Endothelial cell (in vitro differentiated cells): ENCODE data around the gene TTC7B. TPM values are rescaled to one million over a fixed set of nuclear protein-coding genes. Genes with fewer than 3 reads are reported as not detected.

Experiments
- DNase-seq: peaks from one replicate; pipeline ENCODE4 v3.0.0; 2021; ENCODE audit warnings: low spot score
- H3K27ac Mint-ChIP-seq: one replicate; pipeline ENCODE4 v1.8.0; 2021; ENCODE audit warnings: mixed read lengths, inconsistent platforms; ENCODE audit not compliant: unreplicated experiment
- H3K27me3 Mint-ChIP-seq: one replicate; pipeline ENCODE4 v1.8.0; 2021; ENCODE audit warnings: mild to moderate bottlenecking, moderate library complexity, mixed read lengths, inconsistent platforms; ENCODE audit not compliant: unreplicated experiment
- H3K36me3 Mint-ChIP-seq: one replicate; pipeline ENCODE4 v1.8.0; 2021; ENCODE audit warnings: mild to moderate bottlenecking, low read depth, mixed read lengths, inconsistent platforms; ENCODE audit not compliant: unreplicated experiment
- H3K4me1 Mint-ChIP-seq: one replicate; pipeline ENCODE4 v1.8.0; 2021; ENCODE audit warnings: mild to moderate bottlenecking, mixed read lengths, inconsistent platforms; ENCODE audit not compliant: unreplicated experiment
- H3K4me3 Mint-ChIP-seq: one replicate; pipeline ENCODE4 v1.8.0; 2021; ENCODE audit warnings: mild to moderate bottlenecking, mixed read lengths, inconsistent platforms; ENCODE audit not compliant: unreplicated experiment
- H3K9me3 Mint-ChIP-seq: one replicate; pipeline ENCODE4 v1.8.0; 2021; ENCODE audit warnings: mixed read lengths, inconsistent platforms; ENCODE audit not compliant: unreplicated experiment
- CTCF ChIP-seq: fragments of 200-600 bp; sonication (generic); IDR thresholded peaks from one replicate; pipeline ENCODE4 v1.5.0; 2021; ENCODE audit warnings: antibody characterized with exemption; ENCODE audit not compliant: unreplicated experiment
- total RNA-seq: library from RNA; stranded (reverse); fragmentation: NEBNext Ultra II Directional; extraction: Animal tissue kit (Norgen Biotek cat#: 25700); gene quantifications from one replicate; pipeline ENCODE4 v1.2.1, GENCODE V29; 2021; ENCODE audit not compliant: unreplicated experiment

TTC7B gene
- total RNA-seq, 1 donor from 2014 or later: 93.5 TPM

- Mint-ChIP-seq H3K9me3 (no peaks in the 10 kb centered on the region), H3K27ac (no peak overlapping the region), H3K27me3 (peaks cover 3% of the 10 kb centered on the region), H3K4me1 (peaks cover 3% of the 10 kb centered on the region), H3K36me3 (peaks cover 32% of the 10 kb centered on the region), H3K4me3 (no peak overlapping the region)
- no peak for DNase-seq
- TF ChIP-seq CTCF: no peak
These were observed 155.2 kb downstream of the TTC7B start for GRCh38 chr14:90660865-90661570.

- no peaks in the 10 kb centered on the region for H3K9me3 Mint-ChIP-seq
- peaks cover 3% of the 10 kb centered on the region for H3K27me3 Mint-ChIP-seq
- no peak for DNase-seq
- H3K4me1 Mint-ChIP-seq: peaks cover 3% of the 10 kb centered on the region
- peak overlapping the region; percentile 12 for H3K27ac Mint-ChIP-seq
- peaks cover 33% of the 10 kb centered on the region for H3K36me3 Mint-ChIP-seq
- H3K4me3 Mint-ChIP-seq: peak overlapping the region; percentile 12
- TF ChIP-seq CTCF: no peak
These were observed 157.1 kb downstream of the TTC7B start for GRCh38 chr14:90659156-90659555.

GRCh38 chr14:90658541-90658967 is 157.7 kb downstream of the TTC7B start:
- no peak for TF ChIP-seq CTCF
- Mint-ChIP-seq H3K27me3 (peaks cover 3% of the 10 kb centered on the region), H3K36me3 (peaks cover 33% of the 10 kb centered on the region), H3K4me3 (no peak overlapping the region), H3K9me3 (no peaks in the 10 kb centered on the region), H3K4me1 (peaks cover 3% of the 10 kb centered on the region), H3K27ac (no peak overlapping the region)
- no peak for DNase-seq

- Mint-ChIP-seq H3K27me3 (peaks cover 2% of the 10 kb centered on the region), H3K9me3 (no peaks in the 10 kb centered on the region), H3K27ac (no peak overlapping the region), H3K4me3 (no peak overlapping the region), H3K36me3 (peaks cover 36% of the 10 kb centered on the region), H3K4me1 (peaks cover 3% of the 10 kb centered on the region)
- TF ChIP-seq CTCF: no peak
- DNase-seq: no peak
These were observed 159.3 kb downstream of the TTC7B start for GRCh38 chr14:90656973-90657372.

GRCh38 chr14:90655829-90656228 is 160.4 kb downstream of the TTC7B start:
- Mint-ChIP-seq H3K4me3 (no peak overlapping the region), H3K9me3 (no peaks in the 10 kb centered on the region), H3K27ac (no peak overlapping the region), H3K27me3 (peaks cover 2% of the 10 kb centered on the region), H3K4me1 (peaks cover 3% of the 10 kb centered on the region), H3K36me3 (peaks cover 33% of the 10 kb centered on the region)
- no peak for DNase-seq
- TF ChIP-seq CTCF: no peak
